ENCODE results near the gene CHKB.
A peak's percentile ranks its signal among the peaks of the same experiment; 100 is the strongest.

CHKB gene

DNA sequence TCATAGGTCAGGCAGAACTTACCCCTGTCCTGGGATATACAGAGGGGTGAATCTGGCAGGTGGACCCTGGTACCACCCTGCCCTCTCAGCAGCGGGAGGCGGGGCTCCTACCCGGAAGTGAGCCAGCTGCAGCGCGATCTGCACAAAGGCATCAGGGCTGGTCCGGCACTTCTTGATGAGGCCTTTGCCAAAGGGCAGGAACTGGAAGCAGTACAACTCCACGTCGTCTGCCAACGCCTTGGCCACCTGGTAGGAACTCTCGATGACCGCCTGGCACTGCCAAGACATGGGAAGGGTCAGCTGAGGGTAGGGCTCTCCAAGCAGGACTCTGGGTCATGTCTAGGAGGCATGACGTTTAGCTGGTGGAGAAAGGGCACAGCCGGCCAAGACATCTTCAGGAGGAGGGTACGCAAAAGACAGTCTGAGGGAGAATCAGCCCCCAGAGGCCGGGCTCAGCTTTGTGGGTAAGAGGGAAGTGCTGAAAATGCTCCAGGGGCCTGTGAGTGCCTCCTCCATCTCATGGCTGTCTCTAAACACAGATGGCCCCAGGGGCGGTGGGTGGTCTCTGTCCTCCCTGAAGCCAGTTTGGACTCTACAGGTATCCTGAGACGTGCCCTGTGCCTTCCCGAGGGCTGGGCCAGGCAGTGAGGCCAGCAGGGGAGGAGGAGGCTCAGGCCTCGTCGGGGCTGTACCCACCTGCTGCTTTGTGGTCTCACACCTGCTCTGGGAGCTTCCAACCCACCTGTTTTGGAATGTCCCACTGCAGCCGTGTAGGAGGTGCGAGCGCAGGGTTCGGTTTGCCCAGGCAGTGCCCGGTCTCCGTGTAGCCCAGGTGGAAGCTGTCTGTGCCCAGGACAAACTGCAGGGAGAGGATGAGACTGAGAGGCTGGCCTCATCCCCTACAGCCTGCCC is 11.1 kb downstream of the CHKB start:
- no peak for DNase-seq

DNA sequence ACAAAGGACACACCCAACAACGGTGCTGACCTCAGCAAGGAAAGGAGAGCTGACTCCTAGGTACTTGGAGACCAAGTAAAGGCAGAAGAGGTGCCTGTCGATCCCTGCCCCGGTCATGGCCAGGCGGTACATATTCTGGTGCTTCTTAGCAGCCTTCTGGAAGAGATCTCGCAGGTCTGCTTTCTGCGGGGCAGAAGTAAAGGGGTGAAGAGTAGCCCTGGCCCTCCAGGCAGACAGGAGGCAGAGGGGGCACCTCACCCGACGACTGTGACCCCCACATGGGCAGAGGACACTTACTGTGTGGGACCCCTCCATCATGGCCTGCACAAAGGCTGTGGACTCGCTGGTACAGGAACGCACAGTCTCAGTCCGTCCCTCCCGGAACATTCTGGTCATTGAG is 11.8 kb downstream of the CHKB start:
- DNase-seq: no peak

DNA sequence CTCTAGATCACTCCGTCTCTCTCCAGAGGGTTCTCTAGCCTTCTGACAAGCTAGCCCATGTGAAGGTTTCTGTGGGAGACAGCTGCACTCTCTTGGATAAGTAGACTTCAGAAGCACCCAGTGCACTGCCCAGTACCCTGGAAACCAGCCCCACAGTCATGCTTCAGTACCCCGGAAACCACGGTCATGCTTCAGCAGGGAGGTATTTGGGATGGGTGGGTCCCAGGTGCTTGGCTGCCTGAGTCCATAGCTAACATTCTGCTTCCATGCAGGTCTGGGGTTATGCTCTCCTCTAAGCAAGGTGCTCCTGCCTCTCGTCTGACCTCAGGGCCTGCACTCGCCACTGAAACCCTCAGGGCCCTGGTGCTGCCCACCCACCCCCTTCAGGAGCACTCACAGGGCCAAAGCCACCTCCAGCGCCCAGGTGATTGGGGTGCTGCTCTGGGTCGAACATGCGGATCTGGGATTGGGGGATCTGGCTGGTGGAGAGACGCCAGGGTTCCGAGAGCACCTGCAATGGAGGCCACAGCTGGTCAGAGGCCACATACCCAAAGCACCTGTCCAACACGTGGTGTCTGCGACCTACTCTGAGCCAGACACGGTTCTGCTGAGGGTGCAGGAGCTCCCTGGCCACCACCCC is 12.6 kb downstream of the CHKB start:
- no peak for DNase-seq

DNA sequence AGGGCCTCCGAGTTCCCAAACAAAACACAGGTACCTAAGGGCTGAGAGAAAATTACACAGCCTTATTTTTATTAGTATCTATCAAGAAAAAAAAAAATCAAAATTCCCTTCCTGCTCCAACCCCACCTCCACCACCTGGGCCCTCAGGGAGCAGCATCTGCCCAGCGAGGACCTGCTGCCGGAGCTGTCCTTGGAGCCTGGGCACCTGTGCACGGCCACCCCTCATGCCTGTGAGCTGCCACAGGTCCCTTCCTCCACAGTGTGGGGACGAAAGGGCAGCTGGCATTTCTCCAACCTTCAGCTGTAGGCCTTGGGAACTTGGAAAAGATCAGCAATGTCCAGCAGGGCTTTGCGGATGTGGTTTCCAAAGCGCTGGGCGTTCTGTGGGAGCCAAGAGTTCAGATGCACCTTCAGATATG is 13.6 kb downstream of the CHKB start:
- DNase-seq: no peak

DNA sequence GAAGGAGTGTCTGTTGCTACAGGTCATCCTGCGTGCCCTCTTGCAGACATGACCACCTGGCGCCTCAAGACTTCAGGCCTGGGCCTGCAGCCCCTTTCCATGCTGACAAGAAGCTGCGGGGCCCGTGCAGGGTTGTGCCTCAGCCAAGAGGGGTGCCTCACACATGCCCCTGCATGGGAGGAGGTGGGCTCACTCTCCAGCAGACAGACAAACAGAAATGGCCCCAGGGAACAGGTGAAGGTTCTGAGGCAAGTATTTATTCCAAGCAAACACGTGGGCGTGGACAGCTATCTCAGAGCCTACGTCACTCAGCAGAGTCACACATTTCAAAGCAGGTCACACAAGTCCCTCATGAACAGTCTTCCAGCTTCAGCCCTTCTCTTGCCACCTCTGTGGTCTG is 14.0 kb downstream of the CHKB start:
- DNase-seq: no peak

DNA sequence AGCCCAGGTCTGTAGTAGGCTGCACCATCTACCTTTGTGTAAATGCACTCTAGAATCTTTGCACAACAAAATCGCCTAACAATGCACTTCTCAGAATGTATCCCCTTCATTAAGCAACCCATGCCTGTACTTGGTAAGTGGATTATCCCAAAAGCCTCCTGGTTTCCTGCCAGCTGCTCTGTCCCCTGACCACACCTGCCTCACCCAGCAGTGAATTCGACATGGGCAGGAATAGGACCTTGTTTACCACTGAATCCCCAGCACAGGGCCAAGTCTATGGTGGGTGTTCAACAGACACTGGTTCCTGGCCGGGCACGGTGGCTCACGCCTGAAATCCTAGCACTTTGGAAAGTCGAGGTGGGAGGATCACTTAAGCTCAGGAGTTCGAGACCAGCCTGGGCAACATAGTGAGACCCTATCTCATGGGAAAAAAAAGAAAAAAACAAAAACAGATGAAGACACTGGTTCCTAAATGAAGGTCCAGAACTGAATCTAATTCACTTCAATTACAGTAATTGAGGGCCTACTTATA is 14.9 kb downstream of the CHKB start:
- no peak for DNase-seq

DNA sequence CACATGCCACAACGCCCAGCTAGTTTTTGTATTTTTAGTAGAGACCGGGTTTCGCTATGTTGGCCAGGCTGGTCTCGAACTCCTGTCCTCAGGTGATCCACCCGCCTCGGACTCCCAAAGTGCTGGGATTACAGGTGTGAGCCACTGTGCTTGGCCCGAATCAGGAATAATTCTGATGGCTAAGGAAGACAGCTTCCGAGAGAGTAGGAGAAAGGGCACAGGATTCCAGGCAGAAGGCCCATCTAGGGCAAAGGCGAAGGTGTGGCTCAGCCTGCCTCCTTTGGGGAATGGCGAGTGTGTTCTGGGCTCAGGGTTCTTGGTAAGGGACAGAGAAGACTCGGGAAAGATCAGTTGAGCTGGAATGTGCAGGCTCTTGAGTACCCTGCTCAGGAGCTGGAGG is 18.4 kb downstream of the CHKB start:
- no peak for DNase-seq

DNA sequence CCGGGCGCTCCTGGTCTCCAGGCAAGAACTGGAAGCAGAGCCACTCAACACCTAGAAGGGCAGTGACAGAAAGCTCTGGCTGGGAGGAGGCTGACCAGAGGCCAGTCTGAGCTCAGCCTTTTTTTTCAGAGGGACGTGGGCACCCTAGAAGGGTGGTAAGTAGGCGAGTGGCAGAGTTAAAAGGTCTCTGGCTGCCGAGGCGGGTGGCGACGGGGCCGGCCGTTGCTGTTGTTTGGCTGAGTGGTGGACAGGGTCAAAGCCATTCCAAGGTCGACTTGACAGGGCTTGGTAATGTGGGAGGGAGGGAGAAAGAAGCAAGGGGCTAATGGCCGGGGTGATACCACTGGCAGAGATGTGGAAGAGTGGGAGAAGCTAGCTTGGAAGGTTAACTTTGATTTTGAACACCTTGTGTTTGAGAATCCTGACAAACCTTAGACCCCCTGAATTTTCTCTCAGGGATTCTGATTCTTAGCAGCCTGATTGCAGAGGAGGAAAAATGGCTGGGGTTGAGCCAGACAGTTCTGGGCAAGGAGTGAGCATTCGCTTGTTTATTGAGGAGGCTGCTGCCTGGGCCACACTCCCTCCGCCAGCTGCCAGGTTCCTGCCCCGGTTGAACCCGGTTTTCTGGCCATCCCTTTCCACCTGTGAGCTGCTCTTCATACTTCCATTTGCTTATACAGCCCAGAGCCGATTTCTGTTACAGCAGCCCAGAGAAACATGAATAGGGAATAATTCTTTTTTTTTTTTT is 19.1 kb downstream of the CHKB start:
- DNase-seq: no peak

DNA sequence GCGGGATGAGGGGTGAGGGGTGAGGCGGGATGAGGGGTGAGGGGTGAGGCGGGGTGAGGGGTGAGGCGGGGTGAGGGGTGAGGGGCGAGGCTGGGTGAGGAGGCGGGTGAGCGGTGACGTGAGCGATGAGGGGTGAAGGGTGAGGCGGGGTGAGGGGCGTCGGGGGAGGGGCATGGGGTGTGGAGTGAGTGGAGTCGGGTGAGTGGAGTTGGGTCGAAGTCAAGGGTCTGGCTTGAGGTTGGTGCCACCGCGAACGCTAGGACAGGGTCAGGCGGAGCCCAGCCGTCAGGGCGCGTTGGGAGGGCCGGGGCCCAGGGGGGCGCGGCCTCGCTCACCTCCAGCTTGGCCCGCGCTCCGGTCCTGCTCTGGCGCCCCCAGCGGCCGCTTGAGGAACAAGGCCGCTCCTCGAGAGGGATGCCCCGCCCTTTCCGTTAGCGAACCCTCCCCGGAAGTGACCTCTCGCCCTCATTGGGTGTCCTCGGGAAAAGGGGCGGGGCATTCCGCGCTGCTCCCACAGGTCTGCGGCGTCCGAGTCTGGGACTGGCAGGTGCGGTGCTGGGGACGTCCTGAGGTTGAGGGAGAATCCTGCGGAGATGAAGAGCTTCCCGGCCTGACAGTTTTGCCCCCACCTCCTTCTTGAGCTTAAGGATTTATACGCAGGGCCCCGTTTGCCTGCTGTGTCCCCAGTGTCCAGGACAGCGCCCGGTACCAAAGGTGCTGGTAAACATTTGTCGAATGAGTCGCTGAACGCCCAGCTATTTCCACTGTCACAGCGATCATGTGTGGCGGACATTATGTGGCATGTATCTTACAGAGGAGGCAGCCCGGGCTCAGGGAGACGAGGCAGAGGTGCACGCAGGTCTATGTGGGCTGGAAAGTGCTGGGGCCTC is 19.9 kb downstream of the CHKB start, which contains the start of gene SYCE3:
Gene SYCE3, minus strand, starts transcription at position 397 of the 890 bp plus-strand sequence. CDS start 6,514 bp downstream, outside the sequence.
- DNase-seq: peak; percentile 98

DNA sequence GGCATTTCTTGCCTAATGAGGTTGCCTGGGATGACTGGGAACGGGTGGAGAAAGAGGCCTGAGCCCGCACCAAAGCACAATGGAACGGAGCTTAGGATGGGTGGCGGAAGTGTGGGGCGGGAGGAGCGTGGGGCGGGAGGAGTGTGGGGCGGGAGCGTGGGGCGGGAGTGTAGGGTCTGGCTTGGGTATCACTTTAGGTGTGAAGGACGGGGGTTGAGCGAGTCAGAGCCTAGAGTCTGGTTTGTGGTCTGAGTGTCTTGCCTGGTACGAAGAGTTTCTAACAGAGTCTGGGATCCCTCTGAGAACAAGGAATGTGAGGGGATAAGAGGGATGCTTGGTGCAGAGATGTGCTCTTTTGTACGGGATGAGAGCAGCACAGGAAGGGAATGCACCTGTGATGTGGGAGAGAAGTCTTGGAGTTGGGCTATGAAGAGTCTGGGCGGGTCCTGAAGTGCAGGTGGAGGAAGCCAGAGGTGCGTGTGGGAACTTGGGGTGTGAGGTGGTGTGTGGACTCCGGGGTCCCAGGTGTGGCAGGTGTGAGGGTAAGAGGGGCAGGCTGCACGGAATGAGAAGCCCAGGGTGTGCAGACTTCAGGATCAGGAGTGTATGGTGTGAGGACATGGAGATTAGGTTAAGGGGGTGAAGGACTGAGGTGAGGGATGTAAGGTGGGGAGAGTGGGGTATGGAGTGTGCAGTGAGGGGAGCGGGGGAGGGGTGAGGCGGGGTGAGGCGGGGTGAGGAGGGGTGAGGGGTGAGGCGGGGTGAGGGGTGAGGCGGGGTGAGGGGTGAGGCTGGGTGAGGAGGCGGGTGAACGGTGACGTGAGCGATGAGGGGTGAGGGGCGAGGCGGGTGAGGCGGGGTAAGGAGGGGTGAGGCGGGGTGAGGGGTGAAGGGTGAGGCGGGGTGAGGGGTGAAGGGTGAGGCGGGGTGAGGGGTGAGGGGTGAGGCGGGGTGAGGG is 21.0 kb downstream of the CHKB start:
- DNase-seq: no peak

DNA sequence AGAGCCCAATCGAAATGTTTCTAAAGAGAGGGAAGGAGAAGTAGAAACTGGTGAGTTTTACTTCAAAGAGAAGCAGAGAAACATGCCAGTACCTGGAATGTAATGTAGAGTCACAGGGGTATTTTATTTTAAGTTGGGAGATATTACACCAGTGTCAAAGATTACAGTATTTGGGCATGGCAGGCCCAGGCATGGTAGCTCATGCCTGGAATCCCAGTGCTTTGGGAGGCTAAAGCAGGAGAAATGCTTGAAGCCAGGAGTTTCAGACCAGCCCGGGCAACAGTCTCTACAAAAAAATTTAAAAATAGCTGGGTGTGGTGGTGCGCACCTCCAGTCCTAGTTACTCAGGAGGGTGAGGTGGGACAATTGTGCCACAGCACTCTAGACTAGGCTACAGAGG is 22.6 kb downstream of the CHKB start:
- DNase-seq: no peak

DNA sequence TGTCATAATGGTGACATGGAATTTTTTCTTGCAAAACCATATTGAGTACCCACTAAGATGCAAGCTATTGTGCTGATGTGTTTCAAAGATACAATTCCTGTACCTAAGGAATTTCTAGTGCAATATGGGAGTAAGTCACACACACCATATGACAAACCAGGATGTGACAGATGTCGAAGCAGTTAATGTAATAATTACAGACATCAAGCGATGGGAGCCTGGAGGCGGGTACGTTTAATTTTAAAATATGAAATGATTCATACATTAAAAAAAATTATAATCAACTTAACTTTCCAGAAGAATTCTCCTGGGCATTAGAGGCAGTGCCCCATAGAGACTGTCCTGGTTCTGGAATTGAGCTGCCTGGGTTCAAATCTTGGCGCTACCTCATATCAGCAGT is 25.9 kb downstream of the CHKB start:
- DNase-seq: no peak

DNA sequence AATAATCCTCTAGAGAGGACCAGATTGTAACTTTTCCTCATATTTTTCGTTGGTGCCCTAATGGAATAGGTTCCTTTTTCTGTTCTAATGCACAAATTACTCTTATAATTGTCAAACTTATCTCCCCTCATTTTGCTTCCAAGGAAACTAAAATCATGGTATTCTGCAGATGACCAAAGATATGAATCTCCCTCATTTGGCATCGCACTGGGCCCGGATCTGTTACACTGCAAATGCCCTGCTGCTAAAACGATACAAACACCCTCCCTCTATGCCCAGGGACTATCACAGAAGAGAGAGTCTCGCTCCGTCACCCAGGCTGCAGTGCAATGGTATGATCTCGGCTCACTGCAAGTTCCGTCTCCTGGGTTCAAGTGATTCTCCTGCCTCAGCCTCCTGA is 29.3 kb downstream of the CHKB start:
- DNase-seq: no peak

DNA sequence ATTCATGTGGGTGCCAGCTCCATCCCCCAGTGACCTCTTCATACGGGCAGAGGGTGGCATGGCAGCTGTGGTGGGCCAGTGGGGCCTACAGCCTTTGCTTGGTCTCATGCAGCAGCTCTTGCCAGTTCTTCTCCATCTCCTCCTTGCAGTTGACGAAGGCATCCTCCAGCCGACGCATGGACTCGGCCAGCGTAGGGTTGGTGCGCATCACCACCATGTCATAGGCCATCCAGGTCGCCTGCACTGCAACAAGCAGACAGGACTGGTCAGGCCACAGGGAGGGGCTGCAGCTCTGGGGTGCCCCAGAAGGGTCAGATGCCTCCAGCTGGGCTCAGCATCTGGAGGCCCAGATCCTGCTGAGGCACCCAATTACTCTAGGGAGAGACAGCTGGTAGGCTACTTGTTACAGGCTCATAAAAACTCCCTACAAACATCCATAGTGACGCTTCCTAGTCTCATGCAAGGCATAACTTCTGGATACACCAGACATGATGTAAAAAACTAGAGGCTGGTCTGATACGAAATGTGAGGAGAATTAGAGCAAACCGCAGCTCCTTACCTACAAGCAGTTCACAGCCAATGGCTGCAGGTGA is 31.4 kb downstream of the CHKB start:
- no peak for DNase-seq

DNA sequence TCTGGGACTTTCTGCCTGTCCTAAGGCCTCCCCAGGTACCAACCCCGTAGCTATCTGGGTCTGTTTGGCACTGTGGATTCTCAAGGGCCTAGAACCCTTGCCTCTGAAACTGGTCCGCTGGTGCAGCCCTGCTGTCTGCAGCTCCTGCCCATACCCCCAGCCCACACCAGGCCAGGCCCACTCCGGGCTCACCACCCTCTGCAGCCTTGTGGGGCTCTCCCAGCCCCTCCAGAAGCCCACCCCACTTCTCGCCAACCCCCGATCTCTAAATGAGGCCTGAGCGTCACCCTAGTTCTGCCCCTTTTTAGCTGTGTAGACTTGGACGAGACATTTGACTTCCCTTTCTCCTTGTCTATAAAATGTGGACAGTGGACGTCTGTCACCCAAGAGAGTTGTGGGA is 32.3 kb downstream of the CHKB start:
- DNase-seq: no peak

DNA sequence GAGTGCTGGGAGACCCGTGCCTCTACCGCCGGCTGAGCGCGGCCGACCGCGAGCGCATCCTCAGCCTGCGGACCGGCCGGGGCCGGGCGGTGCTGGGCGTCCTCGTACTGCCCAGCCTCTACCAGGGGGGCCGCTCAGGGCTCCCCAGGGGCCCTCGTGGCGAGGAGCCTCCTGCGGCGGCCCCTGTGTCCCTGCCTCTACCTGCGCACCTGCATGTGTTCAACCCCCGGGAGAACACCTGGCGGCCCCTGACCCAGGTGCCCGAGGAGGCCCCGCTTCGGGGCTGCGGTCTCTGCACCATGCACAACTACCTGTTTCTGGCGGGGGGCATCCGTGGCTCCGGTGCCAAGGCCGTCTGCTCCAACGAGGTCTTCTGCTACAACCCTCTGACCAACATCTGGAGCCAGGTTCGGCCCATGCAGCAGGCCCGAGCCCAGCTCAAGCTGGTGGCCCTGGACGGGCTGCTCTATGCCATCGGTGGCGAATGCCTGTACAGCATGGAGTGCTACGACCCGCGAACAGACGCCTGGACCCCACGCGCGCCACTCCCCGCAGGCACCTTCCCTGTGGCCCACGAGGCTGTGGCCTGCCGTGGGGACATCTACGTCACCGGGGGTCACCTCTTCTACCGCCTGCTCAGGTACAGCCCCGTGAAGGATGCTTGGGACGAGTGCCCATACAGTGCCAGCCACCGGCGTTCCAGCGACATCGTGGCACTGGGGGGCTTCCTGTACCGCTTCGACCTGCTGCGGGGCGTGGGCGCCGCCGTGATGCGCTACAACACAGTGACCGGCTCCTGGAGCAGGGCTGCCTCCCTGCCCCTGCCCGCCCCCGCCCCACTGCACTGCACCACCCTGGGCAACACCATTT is 33.5 kb downstream of the CHKB start:
- no peak for DNase-seq

DNA sequence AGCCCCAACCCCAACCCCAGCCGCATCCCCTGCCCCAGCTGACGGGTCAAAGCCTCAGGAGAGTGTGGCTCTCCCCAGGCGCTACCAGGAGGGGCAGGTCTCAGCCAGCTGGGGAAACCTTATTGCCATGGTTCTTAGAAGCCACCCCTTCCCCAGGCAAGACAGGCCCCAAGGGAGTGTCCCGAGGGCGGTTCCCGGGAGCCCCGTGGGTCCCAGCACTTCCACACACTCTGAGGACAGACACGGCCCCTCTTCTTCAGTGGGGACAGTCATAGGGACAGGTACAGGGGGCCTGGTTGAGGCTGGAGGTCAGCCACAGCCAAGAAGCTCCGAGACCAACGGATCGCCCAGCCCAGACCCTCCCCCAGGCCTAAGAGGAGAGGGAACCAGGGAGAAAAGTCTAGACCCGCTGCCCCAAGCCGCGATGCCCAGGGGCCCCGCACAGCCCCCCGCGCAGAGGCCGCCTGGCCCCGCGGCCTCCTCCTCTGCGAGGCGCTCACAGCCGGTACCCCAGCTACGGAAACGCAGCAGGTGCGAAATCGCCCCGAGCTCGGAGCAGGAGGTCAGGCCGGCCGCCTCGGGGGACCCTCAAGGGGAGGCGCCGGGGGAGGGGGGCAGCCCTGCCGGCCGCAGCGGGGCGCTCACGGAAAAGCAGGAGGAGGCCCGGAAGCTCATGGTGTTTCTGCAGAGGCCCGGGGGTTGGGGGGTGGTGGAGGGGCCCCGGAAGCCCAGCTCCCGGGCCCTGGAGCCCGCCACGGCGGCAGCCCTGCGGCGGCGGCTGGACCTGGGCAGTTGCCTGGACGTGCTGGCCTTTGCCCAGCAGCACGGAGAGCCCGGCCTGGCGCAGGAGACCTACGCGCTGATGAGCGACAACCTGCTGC is 34.4 kb downstream of the CHKB start:
- peak; percentile 63 for DNase-seq

DNA sequence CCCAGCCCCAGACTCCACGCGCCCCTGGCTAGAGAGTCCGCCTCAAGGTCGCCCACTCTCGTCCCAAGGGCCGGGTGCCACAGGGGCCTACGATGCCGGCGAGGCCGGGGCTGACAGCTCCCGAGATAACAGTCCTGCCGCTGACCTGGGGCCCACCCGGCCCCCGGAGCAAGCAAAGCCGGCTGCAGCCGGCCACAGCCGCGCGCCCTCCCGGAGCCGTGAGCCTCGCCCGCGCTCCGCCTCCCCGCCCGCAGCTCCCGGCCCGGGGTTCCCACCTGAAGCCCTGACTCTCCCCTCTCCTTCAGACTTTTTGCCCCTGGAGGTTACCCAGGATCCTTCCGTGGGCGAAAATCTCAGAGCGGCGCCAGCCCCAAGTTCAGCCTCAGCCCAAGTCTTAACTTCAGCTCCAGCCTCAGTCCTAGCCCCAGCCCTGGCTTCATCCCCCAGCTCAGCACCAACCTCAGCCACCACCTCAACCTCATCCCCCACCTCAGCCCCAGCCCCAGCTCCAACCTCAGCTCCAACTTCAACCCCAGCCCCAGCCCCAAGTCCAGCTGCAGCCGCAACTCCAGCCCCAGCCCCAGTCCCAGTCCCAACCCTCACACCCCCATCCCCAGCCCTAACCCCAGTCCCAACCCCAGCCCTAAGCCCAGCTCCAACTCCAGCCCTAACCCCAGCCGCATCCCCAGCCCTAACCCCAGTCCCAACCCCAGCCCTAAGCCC is 35.2 kb downstream of the CHKB start:
- DNase-seq: no peak

All from stimulated activated CD4-positive, alpha-beta T cell treated with anti-CD3 and anti-CD28 coated beads, Interleukin-4, amount 100 ng/mL, for 1 hour (primary cell).